IPS-NIHi7 (cell line): ENCODE measurements around the gene DMAC2.
"Not testable (repeated sequence)": the region's sequence is repeated elsewhere in the genome, so short reads cannot be mapped to it uniquely, and the experiment has no call there.

Experiments used
- DNase-seq: peaks from one replicate; pipeline ENCODE4 v3.0.0; 2012; ENCODE audit warnings: mixed read lengths; ENCODE audit errors: extremely low spot score

DMAC2 gene

GRCh38 chr19:41442473-41443355 lies 3.0 kb upstream of the DMAC2 start, which contains the start of gene ERICH4:
Gene ERICH4, plus strand, starts transcription at chr19:41443156. Its CDS starts 14 bp downstream, at chr19:41443170.
- no peak for DNase-seq

- no peak for DNase-seq
These were observed 1.7 kb upstream of the DMAC2 start for GRCh38 chr19:41441321-41441945.

GRCh38 chr19:41437944-41438574 lies 1.7 kb downstream of the DMAC2 start:
- DNase-seq = no peak

- DNase-seq = no peak
These were observed 3.1 kb downstream of the DMAC2 start for GRCh38 chr19:41436674-41436951.

- DNase-seq = no peak
These were observed 3.6 kb downstream of the DMAC2 start for GRCh38 chr19:41435936-41436673.

- DNase-seq = not testable (repeated sequence)
These were observed 4.3 kb downstream of the DMAC2 start for GRCh38 chr19:41435376-41435775.

GRCh38 chr19:41434450-41434849 lies 5.3 kb downstream of the DMAC2 start:
- no peak for DNase-seq

GRCh38 chr19:41433171-41433570 lies 6.5 kb downstream of the DMAC2 start:
- DNase-seq = no peak

- DNase-seq = no peak
These were observed 8.0 kb downstream of the DMAC2 start for GRCh38 chr19:41431426-41432386.

GRCh38 chr19:41430922-41431321 lies 8.8 kb downstream of the DMAC2 start:
- no peak for DNase-seq

- DNase-seq = no peak
These were observed 11.2 kb downstream of the DMAC2 start for GRCh38 chr19:41428481-41428859.

GRCh38 chr19:41427647-41428480 lies 11.8 kb downstream of the DMAC2 start:
- peak; percentile 32 for DNase-seq

GRCh38 chr19:41426952-41427646 lies 12.6 kb downstream of the DMAC2 start, which contains the start of gene B3GNT8:
Gene B3GNT8, minus strand, starts transcription at chr19:41427374. Its CDS starts 596 bp downstream, at chr19:41426778.
- DNase-seq = peak; percentile 96

- DNase-seq = no peak
These were observed 13.4 kb downstream of the DMAC2 start for GRCh38 chr19:41426116-41426841.

GRCh38 chr19:41425174-41426115 lies 14.3 kb downstream of the DMAC2 start:
- no peak for DNase-seq

- no peak for DNase-seq
These were observed 15.2 kb downstream of the DMAC2 start for GRCh38 chr19:41424335-41425173.

- DNase-seq = no peak
These were observed 16.8 kb downstream of the DMAC2 start for GRCh38 chr19:41422955-41423354.
